Measurements from ENCODE around the gene SNX30.
"Not testable (repeated sequence)": the region's sequence is repeated elsewhere in the genome, so short reads cannot be mapped to it uniquely, and the experiment has no call there.

The SNX30 gene, protein sequence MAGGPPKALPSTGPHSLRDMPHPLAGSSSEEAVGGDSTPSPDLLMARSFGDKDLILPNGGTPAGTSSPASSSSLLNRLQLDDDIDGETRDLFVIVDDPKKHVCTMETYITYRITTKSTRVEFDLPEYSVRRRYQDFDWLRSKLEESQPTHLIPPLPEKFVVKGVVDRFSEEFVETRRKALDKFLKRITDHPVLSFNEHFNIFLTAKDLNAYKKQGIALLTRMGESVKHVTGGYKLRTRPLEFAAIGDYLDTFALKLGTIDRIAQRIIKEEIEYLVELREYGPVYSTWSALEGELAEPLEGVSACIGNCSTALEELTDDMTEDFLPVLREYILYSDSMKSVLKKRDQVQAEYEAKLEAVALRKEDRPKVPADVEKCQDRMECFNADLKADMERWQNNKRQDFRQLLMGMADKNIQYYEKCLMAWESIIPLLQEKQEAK

GRCh38 chr9:112750016-112750763 lies at the start of gene SNX30:
Gene SNX30 (plus strand): TSS chr9:112750760. CDS start chr9:112751002, 242 bp downstream.
- DNase-seq = peak; percentile 97

DNA sequence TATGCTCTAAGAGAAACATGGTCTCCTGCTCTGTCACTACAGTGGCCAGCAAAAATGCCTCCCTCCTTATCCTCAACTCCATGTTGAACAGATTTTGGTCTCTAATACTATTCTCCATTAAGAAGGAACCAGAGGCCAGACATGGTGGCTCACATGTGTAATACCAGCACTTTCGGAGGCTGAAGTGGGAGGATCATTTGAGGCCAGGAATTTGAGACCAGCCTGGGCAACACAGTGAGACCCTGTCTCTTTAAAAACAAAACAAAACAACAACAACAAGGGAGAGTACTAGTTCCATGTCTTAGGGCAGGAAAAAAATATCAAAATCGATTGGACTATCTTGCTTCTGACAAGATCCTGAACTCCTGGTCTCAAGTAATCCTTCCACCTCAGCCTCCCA lies 47.3 kb upstream of the SNX30 start:
- no peak for DNase-seq

DNA sequence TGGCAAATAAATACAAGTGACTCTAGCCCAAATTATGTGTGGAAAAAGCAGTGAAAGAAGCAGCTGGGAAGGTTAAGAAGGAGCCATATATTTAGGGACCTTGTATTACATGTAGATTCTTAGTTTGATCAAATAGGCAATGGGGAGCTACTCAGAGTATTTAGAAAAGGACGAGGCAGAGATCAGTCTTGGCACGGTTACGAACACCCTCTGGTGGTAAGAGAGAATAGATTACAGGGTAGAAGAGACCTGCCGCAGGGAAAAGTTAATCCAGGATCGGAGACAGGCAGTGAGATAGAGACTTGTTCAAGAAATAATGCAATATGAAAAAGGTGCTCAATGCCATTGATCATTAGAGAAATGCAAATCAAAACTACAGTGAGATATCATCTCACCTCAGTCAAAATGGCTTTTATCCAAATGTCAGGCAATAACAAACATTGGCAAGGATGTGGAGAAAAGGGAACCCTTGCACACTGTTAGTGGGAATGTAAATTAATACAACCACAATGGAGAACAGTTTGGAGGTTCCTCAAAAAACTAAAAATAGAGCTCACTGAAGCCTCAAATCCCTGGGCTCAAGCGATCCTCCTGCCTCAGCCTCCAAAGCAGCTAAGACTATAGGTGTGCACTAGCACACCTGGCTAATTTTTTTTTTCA lies 44.7 kb upstream of the SNX30 start:
- peak; percentile 35 for DNase-seq

- peak; percentile 16 for DNase-seq
These were observed 39.4 kb upstream of the SNX30 start for GRCh38 chr9:112711050-112711689.

GRCh38 chr9:112712678-112713077 lies 37.9 kb upstream of the SNX30 start:
- DNase-seq = no peak

DNA sequence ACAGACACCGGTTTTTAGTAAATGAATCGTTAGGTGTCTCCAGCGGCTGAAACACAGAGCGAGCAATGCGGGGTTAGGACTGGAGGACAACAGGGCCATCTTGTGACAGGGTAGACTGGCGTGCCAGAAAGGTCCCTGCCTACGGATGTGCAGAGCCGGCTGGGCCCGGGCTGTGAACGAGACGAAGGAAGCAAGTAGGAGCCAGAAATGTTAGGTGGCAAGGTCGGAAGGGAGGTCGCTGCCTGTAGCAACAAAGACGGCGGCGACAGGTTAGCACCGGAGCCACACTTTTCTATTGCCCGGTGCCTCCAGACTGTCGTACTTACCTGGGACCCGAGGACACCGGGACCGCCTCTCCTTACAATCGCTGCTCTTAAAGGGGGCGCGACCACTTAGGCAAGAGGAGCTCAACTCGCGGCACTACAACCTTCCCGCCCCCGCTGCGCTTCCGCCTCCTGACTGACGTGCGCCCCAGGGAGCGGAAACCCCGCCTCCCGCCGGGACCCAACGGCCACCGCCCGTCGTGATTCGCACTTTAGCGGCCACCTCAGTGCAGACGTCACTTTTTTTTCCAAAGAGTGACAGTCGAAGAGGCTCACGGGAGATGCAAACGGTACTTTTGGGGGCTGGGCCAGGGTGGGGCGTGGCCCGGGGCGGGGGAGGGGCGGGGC lies 32.8 kb upstream of the SNX30 start, which contains the start of gene INIP:
Gene INIP, minus strand, starts transcription at position 457 of the 671 bp plus-strand sequence. CDS start 1,632 bp downstream, outside the sequence.
- peak; percentile 99 for DNase-seq

GRCh38 chr9:112719241-112719691 lies 31.3 kb upstream of the SNX30 start:
- no peak for DNase-seq

GRCh38 chr9:112719696-112720095 lies 30.9 kb upstream of the SNX30 start:
- no peak for DNase-seq

DNA sequence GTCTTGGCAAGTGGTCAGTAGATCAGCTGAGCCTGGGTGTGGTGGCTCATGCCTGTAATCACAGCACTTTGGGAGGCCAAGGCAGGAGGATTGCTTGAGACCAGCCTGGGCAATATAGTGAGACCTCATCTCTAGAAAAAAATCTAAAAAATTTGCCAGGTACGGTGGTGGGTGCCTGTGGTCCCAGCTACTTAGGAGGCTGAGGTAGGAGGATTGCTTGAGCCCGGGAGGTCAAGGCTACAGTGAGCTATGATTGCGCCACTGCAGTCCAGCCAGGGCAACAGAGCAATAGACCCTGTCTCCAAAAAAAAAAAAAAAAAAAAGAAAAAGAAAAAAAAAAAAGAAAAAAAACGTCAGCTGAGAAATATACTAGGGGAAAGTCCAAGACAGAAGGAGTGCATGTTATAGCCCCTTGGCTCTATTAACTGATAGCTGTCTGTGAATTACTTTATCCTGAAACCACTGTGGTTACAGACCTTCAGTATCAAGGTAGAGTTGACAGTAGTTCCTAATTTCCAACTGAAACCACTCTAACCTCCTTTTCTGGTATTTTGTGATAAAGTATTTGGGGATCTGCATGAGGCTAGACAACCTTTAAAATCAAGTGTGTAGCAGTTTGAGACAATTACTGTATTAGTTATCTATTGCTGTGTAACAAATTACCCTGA lies 30.3 kb upstream of the SNX30 start:
- DNase-seq = no peak

DNA sequence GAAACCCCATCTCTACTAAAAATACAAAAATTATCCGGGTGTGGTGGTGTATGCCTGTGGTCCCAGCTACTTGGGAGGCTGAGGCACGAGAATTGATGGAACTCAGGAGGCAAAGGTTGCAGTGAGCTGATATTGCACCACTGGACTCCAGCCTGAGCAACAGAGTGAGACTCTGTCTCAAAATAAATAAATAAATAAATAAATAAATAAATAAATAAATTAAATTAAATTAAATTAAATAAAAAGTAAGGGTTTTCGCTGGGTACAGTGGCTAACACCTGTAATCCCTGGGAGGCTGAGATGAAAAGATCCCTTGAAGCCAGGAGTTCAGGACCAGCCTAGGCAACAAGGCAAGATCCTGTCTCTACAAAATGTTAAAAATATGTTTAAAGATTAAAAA lies 27.8 kb upstream of the SNX30 start:
- not testable (repeated sequence) for DNase-seq

DNA sequence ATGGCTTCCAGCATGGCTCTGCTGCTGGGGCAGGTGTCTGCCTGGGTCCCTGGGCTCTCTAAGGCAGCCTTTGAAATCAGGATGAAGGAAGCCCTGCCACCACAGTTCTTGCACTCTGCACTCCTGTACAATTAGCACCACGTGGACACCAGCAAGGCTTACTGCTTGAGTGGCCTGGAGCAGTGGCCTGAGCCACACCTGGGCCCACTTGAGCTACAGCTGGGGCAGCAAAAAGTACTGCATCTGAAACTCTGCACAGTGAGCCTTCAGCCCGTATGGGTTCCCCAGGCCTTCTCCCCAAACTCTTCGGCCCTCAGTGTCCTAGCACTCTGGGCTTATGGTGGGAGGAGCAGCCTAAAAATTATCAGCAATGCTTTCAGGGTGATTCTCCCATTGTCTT lies 24.6 kb upstream of the SNX30 start:
- DNase-seq = no peak

GRCh38 chr9:112726428-112726827 lies 24.1 kb upstream of the SNX30 start:
- no peak for DNase-seq

- no peak for DNase-seq
These were observed 22.2 kb upstream of the SNX30 start for GRCh38 chr9:112728401-112728800.

DNA sequence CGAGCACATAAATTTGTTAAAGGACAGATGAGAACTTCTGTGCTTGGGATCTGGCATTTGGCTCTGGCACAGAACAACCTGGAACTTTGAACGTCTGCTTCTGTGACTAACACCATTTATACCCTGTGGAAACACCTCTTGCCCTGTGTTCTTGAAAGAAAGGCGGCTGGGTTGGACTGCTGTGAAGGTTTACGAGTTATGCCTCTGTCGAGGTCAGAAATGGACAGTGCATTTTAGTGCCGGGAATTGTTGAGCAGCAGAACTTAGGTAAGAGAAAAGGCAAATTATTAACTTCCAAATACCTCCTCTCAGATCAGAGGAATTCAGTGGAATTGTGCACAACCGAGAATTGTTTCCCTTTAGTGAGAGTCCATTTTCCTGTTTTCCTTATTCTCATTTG lies 18.6 kb upstream of the SNX30 start:
- DNase-seq = no peak

- no peak for DNase-seq
These were observed 15.7 kb upstream of the SNX30 start for GRCh38 chr9:112734892-112735291.

- DNase-seq = no peak
These were observed 7.2 kb upstream of the SNX30 start for GRCh38 chr9:112743216-112743836.

GRCh38 chr9:112744177-112744576 lies 6.4 kb upstream of the SNX30 start:
- DNase-seq = no peak

DNA sequence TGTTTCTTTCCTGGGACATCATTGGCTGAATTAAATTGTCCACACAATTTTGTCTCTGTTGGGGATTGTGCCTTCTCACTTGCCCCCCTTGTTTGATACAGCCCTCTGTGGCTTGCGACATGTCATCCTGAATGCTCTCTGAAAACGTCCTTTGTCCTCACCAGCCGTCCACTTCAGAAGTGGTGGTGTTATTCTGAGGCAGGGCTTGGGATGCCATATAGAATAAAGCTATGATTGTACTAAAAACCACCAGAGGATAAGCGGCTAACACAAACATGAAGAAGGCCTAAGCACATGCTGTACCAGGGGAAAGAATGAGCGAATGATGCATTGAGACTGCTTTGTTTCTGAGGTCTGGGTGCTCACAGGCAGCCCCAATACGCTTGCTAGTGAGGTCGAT lies 3.5 kb upstream of the SNX30 start:
- no peak for DNase-seq

GRCh38 chr9:112750764-112751055 lies 150 bp downstream of the SNX30 start:
- DNase-seq = no peak

DNA sequence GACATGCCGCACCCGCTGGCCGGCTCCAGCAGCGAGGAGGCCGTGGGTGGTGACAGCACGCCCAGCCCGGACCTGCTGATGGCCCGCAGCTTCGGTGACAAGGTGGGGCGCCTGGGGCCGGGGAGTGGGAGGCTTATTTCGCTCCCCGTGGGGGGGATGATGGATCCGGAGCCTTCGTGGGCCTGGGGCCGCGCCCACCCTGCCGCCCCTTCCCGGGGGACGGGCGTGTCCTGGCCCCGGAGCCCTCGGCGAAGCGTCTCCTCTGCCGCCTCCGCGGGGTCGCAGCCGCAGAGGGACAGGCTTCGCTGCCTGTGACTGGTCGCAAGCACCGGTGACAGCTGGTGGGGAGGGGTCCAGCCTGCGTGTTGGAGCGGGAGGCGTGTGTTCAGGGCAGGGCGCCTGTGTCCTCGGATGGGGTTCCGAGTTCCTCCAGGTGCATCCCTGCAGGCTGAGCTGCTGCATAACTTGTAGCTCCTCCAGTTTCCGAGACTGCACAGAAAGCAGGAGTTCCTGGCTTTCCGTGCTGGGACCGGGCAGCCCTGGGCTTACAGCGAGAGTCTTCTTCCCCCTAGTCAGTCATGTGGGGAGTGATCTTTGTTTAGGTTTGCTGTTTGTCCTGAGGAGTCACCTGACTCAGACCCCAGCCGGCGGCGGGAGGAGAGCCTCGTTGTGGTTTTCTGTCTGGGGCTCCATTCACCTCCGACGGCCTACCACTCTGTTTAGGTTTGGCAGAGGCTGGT lies 666 bp downstream of the SNX30 start:
- peak; percentile 87 for DNase-seq
